ENCODE results near the gene GRIFIN.

GRIFIN gene, protein sequence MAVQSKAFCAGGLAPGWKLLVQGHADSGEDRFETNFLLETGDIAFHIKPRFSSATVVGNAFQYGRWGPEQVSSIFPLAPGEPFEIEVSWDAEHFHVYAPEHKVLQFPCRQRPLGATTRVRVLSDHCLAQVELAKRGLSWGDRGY

DNA sequence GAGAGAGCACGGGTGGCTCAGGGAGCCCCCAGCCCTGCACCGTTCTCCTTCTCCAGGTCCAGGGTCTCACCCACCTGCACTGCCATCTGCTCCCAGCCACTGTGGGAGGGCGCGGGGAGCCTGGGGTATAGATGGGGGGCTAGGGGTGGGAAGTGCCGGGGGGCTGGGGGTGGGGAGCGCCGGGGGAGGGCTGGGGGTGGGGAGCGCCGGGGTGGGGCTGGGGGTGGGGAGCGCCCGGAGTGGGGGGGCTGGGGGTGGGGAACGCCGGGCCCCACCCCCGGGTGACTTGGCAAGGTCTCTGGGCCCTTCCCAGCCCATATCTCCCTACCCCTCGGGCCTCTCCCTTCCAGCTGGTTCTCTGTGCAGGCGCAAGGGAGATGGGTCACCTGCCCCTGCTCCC lies at the start of gene GRIFIN:
TSS of gene GRIFIN (minus strand) at position 101 of the 400 bp plus-strand sequence. CDS start at position 86, 15 bp downstream.
- TF ChIP-seq, protein P1, sequence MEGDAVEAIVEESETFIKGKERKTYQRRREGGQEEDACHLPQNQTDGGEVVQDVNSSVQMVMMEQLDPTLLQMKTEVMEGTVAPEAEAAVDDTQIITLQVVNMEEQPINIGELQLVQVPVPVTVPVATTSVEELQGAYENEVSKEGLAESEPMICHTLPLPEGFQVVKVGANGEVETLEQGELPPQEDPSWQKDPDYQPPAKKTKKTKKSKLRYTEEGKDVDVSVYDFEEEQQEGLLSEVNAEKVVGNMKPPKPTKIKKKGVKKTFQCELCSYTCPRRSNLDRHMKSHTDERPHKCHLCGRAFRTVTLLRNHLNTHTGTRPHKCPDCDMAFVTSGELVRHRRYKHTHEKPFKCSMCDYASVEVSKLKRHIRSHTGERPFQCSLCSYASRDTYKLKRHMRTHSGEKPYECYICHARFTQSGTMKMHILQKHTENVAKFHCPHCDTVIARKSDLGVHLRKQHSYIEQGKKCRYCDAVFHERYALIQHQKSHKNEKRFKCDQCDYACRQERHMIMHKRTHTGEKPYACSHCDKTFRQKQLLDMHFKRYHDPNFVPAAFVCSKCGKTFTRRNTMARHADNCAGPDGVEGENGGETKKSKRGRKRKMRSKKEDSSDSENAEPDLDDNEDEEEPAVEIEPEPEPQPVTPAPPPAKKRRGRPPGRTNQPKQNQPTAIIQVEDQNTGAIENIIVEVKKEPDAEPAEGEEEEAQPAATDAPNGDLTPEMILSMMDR (IDR thresholded peaks at IDR 0.05; ENCODE audit: unreplicated experiment in 3 of 3): no peak
- H3K4me3 Mint-ChIP-seq: no peak within 1 kb of the TSS
- H3K27ac Mint-ChIP-seq: no peak within 1 kb of the TSS
- no peaks in the 10 kb centered on the region for H3K36me3 Mint-ChIP-seq (ENCODE audit: low read depth)
- no peaks in the 10 kb centered on the region for H3K27me3 Mint-ChIP-seq (ENCODE audit: low read depth)
- H3K9me3 Mint-ChIP-seq: no peaks in the 10 kb centered on the region
- peaks cover 22% of the 10 kb centered on the region for H3K4me1 Mint-ChIP-seq

DNA sequence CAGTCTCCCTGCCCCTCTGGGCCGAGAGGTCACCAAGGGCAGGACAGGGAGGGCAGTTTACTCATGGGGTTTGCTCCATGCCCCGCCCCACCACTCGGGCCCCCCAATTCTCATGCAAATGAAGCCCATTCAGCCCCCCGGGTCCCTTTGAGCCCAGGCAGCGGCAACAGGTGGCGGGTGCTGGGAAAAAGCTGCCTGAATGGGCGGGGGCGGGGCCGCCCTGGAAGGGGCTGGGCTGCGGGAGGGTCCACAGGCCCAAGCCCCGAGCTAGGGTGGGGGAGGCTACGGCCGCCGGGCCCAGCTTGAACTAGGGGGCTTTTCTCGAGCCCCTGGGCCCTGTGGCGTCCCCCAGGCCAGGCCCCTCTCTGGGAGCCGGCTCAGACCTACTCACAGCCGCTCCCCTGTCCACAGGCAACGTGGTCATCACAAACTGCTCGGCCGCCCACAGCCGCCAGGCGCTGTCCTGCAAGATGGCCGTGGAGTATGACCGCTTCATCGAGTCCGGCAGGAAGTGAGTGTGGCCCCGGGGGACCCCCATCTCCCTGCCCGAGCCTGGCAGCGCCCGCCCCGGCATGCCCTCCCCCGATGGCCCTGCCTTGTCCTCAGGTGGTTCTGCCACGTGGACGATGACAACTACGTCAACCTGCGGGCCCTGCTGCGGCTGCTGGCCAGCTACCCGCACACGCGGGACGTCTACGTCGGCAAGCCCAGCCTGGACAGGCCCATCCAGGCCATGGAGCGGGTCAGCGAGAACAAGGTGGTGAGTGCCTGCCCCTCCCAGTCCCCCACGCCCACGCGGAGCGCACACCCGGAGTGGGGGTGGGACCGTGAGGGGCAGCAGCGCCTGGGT lies 48.8 kb upstream of the GRIFIN start:
- H3K36me3 Mint-ChIP-seq (ENCODE audit: low read depth): peaks cover 4% of the 10 kb centered on the region
- no peaks in the 10 kb centered on the region for H3K9me3 Mint-ChIP-seq
- TF ChIP-seq, protein P1 (IDR thresholded peaks at IDR 0.05; ENCODE audit: unreplicated experiment in 3 of 3): no peak
- no peak overlapping the region for H3K27ac Mint-ChIP-seq
- H3K4me1 Mint-ChIP-seq: peaks cover 30% of the 10 kb centered on the region
- H3K4me3 Mint-ChIP-seq: no peak overlapping the region
- no peaks in the 10 kb centered on the region for H3K27me3 Mint-ChIP-seq (ENCODE audit: low read depth)

DNA sequence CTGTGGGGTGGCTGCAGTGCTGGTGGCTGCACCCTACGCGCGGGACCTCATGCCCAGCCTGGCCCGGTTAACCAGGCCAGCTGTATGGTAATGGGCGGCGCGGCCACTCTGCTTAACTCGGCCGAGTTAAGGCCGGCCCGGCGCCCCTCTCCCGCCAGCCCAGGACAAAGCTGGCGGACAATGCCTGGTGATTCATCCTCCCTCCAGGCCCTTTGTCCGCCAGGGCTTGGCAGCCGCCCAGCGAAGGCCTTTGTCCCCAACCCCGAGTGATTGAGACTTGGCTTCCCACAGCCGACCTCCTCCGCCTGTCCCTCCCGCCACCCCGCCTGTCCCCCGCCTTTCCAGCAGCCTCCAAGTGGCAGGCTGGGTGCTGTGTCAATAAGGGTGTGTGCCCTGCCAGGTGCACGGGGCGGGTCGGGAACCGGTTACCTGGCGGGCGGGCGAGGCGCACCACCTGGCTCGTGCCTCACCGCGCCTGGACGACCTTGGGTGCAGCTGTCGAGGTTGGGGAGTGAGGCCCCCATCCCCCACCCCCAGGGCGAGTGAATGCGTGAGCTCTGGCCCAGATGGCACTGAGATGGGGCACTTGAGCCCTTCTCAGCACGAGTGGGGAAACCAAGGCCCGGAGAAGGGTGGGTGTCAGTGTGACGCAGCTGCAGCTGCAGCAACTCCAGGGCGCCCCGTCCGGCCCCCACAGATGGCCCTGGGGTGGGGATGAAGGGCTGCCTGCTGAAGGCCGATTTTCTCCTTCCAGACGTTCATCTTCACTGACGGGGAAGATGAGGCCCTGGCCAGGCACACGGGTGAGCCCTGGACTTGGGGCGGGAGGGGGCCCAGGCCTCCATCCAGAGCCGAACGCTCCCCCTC lies 48.0 kb upstream of the GRIFIN start:
- Mint-ChIP-seq H3K9me3 (no peaks in the 10 kb centered on the region), H3K27me3 (ENCODE audit: low read depth) (no peaks in the 10 kb centered on the region), H3K36me3 (ENCODE audit: low read depth) (peaks cover 4% of the 10 kb centered on the region), H3K4me1 (peaks cover 30% of the 10 kb centered on the region), H3K27ac (no peak overlapping the region), H3K4me3 (peak overlapping the region; percentile 10 to 29 (median 11))
- TF ChIP-seq, protein P1 (IDR thresholded peaks at IDR 0.05; ENCODE audit: unreplicated experiment in 3 of 3): no peak

DNA sequence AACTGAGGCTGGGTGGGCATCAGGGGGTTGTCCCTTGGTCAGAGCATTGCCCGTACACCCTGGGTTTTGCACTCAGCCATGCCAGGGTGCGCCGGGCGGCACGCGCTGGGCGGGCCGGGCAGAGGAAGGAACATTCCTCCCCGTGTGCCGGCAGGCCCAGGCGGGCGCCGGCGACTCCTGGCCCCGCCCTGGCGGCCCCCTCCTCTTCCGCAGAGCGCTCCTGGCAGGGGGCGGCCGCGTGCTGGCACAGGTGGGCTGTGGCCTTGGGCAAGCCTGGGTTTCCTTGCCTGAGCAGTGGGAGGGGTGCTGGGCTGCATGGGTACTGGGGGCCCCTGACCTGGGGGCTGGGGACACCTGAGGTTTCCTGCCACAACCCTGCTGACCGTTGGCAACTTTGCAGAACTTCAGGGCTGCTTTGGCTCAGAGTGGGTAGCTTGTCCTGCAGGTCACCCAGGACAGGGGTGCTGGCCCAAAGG lies 47.3 kb upstream of the GRIFIN start:
- Mint-ChIP-seq H3K4me1 (peaks cover 32% of the 10 kb centered on the region), H3K27ac (peak overlapping the region in 2 of 3 experiments; percentile 88 to 90), H3K36me3 (ENCODE audit: low read depth) (peaks cover 4% of the 10 kb centered on the region), H3K27me3 (ENCODE audit: low read depth) (no peaks in the 10 kb centered on the region), H3K9me3 (no peaks in the 10 kb centered on the region), H3K4me3 (peak overlapping the region; percentile 87 to 88 (median 88))
- TF ChIP-seq, protein P1 (IDR thresholded peaks at IDR 0.05; ENCODE audit: unreplicated experiment in 3 of 3): no peak

DNA sequence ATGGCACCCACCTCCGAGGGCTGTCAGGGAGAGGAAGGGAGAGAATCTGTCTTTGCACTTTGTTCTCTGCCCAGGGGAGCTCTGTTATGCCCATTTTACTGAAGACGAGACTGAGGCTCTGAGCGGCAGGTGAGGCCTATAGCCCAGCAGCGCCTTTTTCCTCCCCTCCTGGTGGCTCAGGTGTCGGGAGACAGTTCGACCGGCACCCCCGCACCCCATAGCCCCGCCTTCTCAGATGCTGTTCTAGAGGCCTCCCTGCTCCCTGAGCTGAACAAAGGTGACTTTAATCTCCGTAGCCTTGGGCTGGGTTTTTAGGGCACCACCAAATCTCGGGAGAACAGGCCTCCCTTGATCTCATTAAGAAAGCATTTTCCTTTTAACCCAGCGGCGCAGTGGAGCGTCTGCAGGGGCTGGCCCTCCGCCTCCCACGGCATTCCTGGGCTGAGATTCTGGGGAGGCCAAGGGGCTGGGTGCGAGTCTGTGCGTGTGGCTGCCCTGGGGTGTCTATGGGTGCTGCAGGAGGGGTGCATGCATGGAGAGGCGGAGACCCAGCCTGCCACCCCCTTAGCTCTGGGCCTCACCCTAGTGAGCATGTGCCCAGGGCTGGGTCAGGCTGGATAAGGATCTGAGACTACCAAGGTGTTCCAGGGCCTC lies 46.7 kb upstream of the GRIFIN start:
- H3K36me3 Mint-ChIP-seq (ENCODE audit: low read depth): peaks cover 4% of the 10 kb centered on the region
- peaks cover 32% of the 10 kb centered on the region for H3K4me1 Mint-ChIP-seq
- peak overlapping the region; percentile 87 to 88 (median 88) for H3K4me3 Mint-ChIP-seq
- H3K9me3 Mint-ChIP-seq: no peaks in the 10 kb centered on the region
- H3K27me3 Mint-ChIP-seq (ENCODE audit: low read depth): peaks cover 2% of the 10 kb centered on the region
- TF ChIP-seq, protein P1 (IDR thresholded peaks at IDR 0.05; ENCODE audit: unreplicated experiment in 3 of 3): no peak
- peak overlapping the region; percentile 76 to 90 (median 88) for H3K27ac Mint-ChIP-seq
